Kidney tubule cell (primary cell): ENCODE results near the gene G0S2.

Source experiments
- DNase-seq: peaks from one replicate; pipeline ENCODE4 v3.0.0-alpha.2; 2018; ENCODE audit warnings: low spot score

Gene G0S2

DNA sequence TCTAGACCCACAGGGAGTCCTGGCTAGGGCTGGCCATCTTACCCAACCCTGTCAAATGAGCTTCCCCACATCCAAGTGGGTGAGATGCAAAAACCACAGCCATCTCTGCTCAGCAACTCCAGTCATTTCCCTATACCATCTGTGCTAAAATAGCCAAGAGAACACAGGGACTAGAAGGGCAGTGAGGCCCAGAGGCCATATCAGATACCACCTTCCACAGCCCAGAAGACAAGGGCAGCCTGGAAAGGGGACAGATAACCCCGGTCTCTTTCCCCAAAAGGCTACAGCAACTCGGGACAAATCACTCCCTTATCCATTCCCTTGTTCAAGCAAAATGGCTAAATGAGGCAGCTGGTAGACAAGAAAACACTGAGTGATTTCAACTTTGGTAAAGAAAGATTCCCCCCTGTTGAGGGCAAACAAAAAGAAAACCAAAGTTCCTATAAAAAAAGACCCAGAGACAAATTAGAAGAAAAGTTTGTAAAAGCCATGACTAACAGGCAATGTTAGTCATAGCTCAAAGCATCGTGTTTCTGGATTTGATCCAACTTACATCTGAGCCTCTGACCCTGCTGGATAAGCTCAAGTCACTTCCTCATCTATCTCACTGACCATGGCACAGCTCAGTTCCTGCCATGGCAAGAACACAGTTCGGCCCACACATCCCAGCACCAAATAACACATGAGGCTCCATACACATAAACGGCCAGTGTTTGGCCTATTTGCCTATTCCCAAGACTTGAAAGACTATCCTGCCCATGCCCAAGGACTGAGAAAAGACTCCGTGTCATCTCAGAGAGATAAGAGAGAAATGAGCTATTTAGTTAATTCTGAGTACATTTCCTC lies 26.1 kb upstream of the G0S2 start:
- peak; percentile 95 for DNase-seq

DNA sequence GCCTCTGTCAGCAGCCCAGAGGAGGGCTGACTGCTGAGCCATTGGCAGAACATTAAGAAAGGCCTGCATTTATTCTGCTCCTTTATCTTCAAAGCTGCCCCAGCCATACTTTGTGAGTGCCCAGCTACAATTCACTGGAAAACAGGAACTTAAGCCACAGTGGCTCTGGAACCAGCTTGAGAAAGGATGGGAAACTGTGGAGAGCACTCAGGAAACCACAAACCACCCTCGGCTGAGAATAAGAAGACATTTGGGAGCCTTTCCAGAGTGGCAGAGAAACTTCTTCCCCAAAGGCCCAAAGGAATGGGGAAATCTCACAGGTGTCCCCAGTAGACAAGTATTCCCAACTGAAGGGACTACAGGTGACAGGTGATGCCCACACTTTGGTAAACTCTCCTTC lies 24.8 kb upstream of the G0S2 start:
- DNase-seq: no peak

DNA sequence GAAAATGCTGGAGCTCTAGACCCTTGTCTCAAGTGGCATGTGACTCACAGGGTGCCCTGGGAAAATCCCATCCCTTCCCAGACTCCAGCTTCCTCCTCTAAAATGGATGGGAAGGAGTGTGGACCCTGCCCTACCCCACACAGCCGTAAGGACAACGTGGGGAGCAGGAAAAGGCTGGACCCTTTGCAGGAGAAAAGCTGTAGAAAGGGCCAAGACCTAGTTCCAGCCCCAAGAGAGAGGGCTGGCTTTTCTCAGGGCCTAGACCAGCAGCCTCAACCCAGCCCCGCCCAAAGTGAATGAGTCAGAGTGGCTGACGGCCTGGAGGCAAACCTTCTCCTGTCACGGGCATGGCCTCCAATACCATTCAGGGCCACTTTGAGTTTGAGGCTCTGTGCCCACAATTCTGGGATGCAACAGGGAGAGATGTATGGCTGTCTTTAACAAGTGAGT lies 24.0 kb upstream of the G0S2 start:
- DNase-seq: peak; percentile 83

DNA sequence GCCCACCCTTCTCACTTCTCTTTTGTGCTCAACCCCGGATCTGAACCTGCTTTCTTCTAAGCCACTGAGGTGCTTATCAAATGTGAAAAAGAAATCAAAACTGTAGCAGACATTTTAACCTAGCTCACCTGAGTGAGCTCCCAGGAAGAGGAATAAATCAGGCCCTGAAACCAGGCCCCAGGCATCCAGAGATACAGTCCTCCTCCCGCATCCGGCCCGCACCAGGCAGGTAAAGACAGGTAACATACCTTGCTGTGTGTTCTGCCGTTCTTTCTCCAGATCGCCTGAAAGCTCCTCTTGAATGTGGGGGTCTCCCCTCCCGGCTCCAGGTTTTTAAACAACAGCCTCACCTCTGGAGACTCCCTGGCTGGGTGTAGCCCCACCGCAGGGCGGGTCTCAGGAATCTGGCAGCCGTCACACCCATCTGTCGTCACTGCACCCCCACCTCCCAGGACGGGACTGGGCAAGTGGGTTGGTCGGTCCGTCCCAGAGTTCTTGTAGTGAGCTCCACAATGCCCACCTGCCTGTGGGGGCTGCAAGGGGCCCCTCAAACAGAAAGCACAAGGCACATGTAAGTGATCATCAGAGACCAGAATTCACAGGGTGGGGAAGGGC lies 23.0 kb upstream of the G0S2 start, which contains the start of gene LAMB3:
LAMB3 (minus strand) TSS at position 305 of the 615 bp plus-strand sequence. CDS start 1,481 bp downstream, outside the sequence.
- peak; percentile 83 for DNase-seq

DNA sequence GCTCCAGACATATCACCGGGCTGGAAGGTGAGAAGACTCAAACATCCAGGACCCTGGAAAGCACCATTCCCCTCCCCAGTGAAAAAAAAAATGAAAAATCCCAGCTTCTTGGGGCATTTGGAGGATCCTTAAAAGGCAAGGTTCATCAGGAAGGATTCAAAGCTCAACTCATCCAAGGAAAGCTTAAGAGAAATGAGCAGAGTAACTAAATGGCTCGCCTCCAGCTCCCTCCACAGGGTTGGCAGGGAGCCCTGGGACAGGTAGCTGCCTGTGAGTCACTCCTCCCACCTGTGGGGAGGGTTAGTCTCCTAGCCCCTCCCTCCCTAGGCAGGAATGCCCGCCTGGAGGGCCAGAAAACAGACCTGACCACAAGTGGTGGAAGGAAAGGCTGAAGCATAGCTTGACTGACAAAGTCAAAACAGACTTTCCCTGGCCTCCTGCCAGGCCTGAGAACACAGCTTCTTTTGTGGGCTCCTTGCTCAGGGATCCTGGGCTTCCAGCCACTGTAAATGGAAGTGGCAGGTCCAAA lies 22.3 kb upstream of the G0S2 start:
- peak; percentile 100 for DNase-seq

DNA sequence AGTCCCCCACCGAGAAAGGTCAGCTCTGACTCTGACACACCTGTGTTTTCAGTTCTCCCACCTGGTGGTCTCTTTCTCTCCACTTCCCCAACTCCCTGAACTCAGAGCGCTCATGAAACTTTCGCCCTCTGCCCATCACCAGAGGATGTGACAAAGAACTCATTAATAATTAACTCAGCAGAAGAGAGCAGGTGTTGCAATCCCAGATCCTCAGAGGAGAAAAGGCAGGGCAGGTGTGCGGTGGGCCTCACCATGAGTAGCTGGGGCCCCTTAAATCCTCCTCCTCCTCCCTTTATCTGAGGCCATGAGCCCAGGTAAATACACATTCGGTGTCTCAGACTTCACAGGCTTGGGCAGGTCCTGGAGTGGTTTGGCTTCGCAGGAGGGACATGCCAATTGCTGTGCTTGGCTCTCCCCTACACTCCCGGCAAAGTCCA lies 21.3 kb upstream of the G0S2 start:
- DNase-seq: peak; percentile 86

DNA sequence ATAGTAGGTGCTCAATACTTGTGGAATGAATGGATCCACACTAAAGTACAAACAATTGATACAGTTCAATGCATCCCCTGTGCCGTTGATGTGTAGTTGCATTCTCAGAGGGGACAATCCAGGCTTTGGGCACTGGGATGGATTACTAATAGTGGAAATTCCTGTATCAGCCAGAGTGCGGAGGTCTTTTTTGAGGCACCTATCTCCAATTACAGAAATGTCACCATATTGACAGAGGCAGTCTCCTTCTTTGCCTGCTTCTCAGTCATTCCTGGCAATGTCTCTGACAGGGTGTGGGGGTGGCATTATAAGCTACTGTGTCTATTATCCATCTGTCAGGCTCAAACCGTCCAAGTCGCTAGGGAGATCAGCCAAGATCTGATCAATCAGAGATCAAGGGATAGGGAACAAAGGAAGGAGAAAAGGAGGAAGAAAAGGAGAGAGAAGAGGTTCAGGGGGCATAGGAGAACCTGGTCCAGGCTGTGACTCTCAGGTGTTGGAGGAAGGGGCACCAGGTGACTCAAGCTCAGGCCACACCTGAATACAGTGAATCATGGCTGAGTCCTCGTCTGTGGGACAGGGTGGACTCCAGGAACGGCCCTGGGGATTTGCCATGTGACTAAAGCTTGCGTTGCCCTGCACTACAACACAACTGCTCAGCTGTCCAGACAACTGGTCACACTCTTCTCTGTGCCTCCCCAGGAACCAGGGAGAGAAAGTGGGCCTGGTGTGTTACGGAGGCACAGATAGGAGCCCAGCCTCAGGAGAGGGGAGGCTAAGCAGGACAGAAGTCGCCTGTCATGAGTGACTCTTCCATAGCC lies 19.6 kb upstream of the G0S2 start:
- peak; percentile 97 for DNase-seq

DNA sequence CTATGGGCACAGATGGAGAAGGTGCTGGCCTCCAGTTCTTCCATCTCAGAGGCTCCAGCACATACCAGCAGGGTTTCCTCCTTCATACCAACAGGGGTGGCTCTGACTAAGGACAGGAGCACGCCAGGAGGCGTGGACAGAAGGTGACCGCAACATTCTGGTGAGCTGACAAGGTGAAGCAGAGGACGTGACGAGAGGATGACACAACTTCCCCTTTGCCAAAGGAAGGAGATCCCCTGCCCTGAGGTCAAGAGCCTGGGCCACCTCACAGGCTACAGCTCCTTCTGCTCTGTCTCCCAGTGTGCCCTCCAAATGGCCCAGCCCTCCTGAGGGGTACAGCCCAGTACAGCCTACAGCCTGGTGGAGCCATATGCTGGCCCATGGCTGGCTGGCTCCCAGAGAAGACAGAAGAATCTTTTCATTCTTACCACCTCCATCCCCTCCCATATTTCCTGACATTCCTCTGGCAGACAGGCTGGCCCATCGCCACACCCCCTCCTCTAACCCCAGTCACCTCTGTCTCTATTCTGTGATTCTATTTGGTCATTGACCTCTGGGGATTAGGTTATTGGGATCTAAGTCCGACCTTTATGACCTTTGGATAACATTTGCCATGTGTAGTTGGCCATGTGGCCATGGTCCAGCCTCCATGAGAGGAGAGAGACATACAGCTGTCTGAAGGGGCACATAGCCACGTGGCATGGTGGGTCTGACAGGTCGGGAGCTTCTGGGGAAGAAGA lies 17.9 kb upstream of the G0S2 start:
- DNase-seq: peak; percentile 96

DNA sequence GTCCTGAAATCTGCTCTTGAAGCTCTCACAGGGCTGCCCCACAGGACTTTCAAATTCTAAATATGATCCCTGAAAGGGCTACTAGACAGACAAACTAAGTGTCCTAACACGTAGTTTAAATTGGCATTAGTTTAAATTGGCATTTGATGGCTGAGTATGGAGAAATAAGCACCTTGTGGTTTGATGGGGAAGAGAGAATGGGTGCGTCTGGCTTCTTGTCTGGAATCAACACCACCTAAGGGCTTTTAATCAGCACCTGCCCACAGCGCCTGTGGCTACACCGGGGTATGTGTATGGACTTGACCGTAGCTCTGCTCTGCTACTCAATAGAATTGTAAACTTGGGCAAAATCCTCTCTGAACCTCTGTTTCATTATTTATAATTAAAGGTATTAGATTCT lies 17.3 kb upstream of the G0S2 start:
- no peak for DNase-seq

DNA sequence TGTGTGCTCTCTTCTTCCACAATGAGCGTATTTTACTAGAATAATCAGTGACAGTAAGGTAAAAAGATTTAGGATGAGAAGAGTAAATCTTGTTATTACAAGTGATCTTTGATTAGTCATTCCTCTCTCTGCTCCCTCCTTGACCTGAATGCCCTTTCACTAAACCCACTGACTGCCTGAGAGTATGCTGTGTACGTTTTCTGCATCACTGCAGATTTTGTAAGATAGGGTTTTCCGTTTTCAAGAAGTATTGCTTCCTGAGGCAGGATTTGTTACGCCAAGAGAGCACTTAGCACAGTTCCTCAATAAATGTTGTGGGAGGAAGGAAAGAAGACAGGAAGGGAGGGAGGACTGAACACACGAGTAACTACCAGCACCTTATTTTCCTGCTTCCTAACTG lies 15.3 kb upstream of the G0S2 start:
- peak; percentile 72 for DNase-seq

DNA sequence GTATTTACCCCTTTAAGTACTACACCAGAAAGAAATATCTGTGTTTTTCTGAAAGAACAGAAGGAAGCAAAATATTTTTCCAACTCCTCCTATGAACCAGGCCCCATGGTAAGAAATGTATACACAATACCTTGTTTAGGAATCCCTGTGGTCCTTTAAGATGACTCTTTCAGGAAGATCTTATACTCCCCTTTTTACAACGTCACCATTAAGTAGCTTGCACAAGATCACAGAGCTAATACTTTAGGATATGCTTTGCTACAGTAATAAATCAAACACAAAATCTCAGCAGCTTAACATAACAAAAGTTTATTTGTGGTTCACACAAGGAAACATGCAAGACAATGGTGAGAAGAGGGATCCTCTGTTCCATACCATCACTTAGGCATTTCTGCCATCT lies 14.1 kb upstream of the G0S2 start:
- DNase-seq: no peak

DNA sequence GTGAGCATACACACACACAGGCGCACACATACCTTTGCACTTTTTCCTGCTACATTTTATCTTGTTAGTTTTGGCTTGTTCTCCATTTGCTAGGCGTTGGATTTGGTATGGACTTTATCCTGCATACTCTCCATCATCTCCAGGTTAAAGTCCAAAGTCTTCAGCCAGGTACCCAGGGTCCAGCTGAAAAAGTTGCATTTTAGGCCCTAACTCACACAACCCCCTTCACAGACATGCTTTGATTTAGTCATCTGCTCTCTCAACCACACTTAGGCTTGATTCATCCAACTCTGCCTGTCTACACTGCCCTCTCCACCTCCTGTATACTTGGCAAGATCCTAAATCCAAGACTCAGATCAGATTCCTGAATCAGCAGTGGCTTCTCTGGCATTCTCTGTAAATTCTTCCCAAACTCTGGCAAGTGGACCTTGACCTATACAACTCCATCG lies 12.3 kb upstream of the G0S2 start:
- peak; percentile 68 for DNase-seq

DNA sequence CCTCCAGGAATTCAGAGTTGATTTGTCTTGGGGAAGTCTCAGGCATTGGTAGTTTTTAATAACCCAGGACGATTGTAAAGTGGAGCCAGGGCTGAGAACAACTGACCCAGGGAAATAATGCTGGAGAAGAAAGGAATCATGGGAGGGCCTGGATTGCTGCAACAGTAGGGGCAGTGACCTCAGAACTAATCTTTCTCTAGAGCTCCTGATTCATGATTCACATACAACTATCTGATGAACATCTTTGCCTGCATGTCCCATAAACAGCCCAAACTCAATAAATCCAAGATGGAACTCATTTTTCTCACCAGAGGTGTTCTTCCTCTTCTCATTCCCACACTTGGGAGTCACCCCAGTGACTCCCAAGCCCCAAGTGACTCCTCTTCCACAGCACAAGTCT lies 8.1 kb upstream of the G0S2 start:
- DNase-seq: no peak

DNA sequence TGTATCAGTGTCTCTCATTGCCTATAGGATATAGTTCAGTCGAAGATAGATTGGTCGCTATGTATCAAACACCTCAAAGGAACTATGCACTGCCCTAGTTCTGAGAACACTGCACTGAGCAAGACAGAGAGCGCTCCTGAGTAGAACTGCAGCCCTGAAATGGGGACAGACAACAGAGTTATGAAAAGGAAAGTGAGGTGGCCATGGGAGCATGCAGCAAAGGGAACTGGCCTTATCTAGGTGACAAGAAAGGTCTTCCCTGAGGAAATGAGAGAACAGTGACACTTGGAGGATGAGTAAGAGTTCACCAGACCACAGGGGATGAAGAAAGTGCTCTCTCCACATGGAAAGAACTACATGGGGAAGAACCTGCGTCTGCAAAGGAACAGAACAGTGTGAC lies 7.5 kb upstream of the G0S2 start:
- no peak for DNase-seq

DNA sequence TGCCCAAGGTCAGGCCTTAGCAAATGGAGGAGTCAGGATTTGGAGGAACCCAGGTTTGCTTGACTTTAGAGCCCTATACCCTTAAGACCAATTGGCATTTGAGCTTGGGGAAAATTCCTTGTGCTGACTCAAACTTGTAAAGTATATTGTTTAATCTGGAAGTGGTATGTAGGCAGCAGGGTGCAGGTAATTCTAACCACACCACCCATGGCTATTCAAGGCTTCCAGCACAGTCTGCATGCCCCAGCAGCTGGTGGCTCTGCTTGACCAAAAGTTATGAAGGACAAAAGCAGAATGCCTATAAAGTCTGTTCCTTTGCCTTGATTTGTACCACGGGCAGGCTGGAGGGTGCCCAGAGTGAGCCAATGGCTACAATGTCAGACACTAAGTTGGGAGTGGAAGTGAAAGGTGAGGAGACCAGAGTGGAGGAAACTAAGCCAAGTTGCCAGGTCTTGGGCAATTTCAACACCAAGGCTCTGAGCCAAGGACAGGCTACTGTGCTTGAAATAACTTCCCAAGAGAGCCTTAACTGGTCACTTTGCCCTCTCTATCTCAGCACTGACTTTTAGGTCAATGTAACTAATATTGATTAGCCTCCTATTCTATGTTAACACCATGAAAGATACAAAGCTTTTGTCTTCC lies 4.7 kb upstream of the G0S2 start:
- DNase-seq: no peak

DNA sequence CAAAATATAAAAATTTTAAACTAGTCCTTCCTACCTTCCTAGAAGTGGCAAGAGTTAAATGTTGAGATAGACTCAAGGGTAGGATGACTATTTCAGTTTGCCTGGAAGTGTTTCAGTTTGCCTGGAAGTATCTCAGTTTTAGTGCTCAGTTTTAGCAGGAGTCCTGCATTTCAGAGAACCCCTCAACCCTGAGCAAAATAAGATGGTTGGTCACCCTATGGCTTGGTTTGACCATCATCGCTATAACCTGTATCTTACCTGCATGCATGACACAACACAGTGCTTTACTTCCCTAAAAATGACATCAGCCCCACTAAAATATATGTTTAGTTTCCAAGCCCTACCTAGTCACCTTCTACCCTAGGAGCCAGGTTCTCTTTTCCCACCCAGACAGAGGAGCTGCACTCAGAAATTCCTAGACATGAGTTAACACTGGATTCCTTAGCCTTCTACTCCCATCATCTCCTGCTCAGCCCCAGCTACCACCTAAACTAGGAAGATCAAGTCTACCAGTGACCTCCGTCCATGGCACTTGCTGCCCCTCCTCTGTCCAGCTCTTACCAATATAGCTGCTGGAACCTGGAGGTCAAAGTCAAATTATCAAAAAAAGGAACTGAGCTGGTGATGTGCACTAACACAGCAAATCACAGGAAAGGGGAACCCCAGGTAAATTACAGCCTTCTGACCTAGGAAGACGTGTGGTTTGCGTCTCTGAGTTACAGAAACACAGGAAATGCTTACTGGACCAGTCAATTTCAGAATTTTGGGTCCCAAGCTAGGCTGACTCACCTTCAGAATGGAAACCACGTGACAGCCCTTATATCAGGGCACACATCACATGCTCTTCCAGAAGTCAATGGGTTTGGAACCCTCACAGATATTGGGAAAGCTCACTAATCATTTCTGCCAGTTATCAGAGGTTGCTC lies 2.2 kb upstream of the G0S2 start:
- peak; percentile 69 for DNase-seq

DNA sequence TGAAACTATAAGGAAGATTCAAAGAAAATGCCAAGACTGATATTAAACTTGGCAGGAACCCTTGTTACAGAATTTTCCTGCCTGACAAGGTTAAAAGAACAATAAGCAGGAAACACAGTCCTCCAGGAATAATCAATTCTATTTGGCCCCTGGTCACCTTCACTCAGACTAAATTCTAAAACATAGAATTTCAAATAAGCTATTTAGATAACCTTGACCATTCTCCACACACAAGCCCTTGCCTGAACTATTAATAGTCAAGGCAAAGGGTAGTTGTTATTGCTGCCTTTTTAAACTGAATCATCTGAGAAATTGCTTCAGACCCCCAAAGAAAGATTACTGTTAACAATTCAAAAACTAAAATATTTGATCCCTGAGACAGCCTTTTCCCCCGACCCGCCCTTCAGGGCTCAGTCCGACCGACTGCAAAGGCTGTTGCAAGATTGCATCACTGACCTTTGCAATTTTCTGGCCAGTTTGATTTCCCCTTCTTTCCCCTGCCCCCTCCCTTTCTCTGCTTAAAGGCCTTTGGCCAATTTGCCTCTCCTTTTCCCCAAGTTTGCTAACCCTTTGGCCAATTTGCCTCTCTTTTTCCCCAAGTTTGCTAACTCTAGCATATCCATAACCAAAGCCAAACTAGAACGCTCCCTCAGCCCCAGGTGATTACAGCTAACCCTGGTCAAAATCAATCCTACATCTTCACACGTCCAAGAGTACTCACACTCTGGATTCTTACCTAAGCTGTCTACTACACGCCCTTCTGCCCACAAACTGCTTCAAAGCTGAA lies 1.4 kb upstream of the G0S2 start:
- DNase-seq: no peak

DNA sequence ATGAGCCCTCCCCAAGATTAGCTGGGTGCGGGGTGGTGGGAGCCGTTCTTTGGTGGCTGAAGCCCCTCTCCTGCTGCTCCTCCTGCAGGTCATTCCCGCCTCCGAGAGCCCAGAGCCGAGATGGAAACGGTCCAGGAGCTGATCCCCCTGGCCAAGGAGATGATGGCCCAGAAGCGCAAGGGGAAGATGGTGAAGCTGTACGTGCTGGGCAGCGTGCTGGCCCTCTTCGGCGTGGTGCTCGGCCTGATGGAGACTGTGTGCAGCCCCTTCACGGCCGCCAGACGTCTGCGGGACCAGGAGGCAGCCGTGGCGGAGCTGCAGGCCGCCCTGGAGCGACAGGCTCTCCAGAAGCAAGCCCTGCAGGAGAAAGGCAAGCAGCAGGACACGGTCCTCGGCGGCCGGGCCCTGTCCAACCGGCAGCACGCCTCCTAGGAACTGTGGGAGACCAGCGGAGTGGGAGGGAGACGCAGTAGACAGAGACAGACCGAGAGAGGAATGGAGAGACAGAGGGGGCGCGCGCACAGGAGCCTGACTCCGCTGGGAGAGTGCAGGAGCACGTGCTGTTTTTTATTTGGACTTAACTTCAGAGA lies 448 bp downstream of the G0S2 start:
- DNase-seq: peak; percentile 40
